Effector CD4-positive, alpha-beta T cell (primary cell): Measurements from ENCODE around the gene COL11A2.

Source experiments
- DNase-seq: peaks from one replicate; pipeline ENCODE4 v3.0.0-alpha.2; 2020

COL11A2 gene

GRCh38 chr6:33147807-33148666 lies 44.2 kb downstream of the COL11A2 start:
- no peak for DNase-seq

DNA sequence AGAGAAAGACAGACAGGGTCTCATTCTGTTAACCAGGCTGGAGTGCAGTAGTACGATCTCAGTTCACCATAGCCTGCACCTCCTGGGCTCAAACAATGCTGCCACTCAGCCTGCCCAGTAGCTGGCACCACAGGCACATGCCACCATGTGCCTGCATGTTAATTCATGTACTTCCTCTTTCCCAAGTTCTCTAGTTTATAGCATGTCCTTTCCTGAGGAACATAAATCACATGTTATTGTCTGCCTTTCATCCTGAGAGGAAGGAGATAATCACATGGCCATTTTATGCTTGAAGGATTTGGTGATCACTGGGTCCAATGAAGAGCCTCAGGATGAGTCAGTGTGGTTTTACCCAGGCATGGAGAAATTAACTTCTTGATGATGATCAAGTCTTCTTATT lies 47.9 kb downstream of the COL11A2 start:
- DNase-seq: no peak

DNA sequence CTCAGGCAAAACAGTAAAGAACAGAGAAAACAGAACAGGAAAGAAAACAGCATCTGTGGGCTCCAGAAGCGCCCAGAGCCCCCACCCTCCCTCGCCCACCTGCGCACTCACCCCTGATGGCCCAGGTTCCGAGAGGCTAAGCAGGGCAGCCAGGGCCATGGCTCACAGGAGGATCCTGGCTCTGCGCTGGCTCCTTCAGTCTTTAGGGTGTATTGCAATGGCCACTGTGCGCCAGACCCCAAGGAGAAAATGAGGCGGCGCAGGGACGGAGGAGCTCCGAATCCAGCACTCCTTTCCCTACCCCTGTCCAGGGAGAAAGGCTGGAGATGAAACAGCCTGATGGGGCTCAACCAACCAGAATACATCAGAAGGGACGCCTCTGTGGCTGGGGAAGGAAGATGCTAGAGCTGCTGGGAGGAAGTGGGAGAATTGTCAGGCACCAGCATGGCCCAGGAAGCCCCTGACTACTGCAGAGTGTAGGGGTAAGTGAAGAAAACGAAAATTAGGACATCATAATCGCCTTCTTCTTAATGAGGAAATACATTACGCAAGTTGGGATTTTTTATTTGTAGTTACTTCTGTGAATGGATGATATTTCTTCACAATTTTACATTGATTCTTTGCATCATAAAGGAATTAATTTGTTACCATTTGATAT lies 49.0 kb downstream of the COL11A2 start:
- no peak for DNase-seq

- DNase-seq: no peak
Observed at GRCh38 chr6:33142501-33143070, 49.7 kb downstream of the COL11A2 start.

DNA sequence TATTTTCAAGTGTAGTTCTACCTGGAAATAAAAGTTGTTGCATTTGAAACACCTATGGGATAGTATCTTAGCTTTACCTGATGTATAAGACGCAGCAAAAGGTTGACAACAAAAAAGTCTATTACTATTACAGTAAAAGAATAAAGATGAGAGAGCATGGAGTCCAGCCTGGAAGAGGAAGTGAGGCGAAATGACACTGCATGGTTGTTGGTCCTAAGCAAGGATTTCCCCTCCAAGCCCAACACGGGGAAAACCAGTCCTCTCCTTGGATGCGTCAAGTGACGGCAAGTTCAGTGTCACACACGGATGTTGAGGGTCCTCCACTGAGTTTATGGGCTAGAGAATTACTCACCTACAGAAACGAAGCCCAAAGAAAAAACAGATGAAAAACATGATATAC lies 51.7 kb downstream of the COL11A2 start:
- DNase-seq: no peak

- DNase-seq: no peak
Observed at GRCh38 chr6:33139596-33140206, 52.6 kb downstream of the COL11A2 start.

- no peak for DNase-seq
Observed at GRCh38 chr6:33136310-33136900, 55.9 kb downstream of the COL11A2 start.

DNA sequence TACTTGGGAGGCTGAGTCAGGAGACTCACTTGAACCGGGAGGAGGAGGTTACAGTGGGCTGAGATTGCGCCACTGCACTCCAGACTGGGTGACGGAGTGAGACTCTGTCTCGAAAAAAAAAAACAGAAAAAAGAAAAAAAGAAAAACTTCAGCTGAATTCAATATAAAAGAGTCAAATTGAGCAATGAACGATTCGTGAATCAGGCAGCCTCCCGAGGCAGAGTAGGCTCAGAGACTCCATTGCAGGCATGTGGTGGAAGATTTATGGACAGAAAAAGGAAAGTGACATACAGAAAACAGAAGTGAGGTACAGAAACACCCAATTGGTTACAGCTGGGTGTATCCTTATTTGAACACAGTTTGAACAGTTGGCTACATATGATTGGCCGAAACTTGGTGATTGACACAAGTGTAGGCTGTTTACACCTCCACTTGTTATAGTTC lies 60.2 kb downstream of the COL11A2 start:
- DNase-seq: no peak

GRCh38 chr6:33128318-33128717 lies 63.9 kb downstream of the COL11A2 start:
- no peak for DNase-seq

GRCh38 chr6:33126101-33126714 lies 66.1 kb downstream of the COL11A2 start:
- peak; percentile 51 for DNase-seq

- no peak for DNase-seq
Observed at GRCh38 chr6:33124947-33125346, 67.3 kb downstream of the COL11A2 start.

DNA sequence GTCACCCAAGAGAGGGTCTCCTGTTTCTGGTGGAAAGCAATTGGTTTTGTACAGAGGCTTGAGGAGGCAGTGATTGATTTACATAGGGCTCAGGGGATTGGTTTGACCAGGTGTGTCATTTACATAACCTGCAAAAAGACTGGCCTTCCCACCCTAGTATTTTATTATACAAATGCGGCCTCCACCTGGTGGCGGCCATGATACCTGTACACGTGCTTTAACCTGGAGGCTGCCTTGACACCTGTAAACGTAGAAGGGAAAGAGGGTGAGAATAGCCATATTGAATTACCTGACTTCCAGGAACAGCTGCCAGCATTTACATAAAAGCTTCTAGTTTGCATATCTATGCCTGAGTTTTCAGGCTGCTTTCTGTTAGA lies 67.8 kb downstream of the COL11A2 start:
- DNase-seq: no peak

DNA sequence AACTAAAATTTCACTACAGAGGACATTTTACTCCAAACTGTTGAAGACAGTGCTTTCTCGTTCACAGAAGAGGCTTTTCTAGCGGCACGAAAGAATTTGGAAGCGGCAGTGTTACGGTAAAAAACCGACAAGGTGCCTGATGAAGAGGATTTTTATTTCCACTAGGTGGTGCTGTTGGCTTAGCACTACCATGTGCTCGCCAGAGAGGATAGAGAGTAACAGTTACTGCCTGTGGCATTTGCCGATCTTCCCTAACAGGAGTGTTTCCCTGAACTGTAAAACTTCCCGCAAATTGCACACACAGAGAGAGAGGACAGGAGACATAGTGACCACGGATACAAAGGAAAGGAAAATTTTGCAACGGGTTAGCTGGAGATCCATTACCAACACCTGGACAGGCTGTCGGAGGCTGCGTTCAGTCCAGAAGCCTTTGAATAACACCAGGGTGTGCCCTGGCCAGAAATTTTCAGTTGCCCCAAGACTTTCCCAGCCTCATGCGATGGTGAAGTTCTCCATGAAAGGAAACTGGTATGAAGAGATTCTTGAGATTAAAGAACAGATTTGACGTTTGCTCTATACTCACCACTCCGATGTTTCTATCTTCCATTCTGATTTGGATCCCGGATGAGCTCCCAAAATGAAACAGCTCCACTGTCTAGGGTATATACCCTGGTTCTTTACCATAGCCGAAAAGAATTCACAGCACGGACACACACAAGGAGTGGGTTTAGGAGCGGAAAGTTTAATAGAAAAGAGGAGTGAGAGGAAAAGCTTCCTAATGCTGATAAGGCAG lies 68.3 kb downstream of the COL11A2 start:
- DNase-seq: no peak

DNA sequence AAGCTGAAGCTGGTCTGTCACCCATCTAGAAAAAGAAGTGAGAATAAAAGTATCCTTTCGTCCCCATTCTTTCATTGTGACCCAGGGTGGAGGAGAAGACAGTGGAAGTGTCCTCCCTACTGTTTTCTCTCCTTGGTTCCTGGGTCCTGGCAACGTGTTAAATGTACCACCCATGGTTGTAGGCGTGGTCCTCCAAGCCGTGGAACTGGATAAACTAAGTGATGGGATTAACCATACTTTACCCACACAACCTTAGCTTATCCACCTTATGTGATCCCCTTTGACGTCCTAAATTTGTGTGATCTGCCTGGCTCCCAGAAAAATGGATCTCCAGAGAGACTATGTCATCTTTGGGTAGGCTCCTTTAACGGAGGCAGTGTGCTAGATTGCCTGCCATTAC lies 69.1 kb downstream of the COL11A2 start:
- no peak for DNase-seq

DNA sequence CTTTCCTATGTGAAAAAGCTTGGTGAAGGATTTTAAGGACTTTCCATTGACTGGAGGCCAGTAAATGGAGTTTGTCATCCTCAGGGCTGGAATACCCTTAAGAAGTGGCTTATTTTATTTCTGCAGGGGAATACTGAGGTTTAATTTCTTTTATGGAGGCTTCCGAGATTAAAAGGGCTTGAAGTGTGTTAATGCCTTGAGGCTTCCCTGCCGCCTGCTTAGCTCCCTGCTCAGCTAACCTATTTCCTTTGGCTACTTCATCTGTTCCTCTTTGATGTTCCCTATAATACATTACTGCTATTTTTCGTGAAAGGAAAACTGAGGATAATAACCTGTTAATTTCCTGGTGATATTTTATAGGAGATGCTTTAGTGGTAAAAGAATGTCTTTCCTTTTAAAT lies 72.3 kb downstream of the COL11A2 start:
- no peak for DNase-seq

GRCh38 chr6:33118525-33119123 lies 73.6 kb downstream of the COL11A2 start:
- peak; percentile 33 for DNase-seq

- no peak for DNase-seq
Observed at GRCh38 chr6:33117811-33118277, 74.4 kb downstream of the COL11A2 start.

- DNase-seq: no peak
Observed at GRCh38 chr6:33116841-33117711, 75.2 kb downstream of the COL11A2 start.

DNA sequence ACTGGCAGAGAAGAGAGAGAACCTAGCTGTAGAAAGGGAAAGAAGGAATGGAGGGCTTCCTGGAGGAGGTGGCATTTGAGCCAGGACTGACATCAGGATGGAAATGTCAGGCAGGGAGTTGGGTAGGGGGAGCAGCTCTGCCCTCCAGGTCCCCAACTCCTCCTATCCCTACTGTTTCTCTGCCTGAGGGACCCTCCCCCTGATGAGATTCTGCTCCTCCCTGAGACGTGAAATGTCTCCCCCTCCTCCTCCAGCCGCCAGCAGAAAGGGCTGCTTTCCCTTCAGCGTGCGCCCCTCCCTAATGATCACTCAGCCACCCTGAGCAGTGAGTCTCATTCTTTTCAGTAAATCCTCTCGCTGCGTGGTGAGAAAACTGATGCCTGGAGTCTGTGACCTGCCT lies 75.8 kb downstream of the COL11A2 start:
- DNase-seq: no peak

- no peak for DNase-seq
Observed at GRCh38 chr6:33114406-33114805, 77.9 kb downstream of the COL11A2 start.
